Stimulated activated CD8-positive, alpha-beta memory T cell treated with anti-CD3 and anti-CD28 coated beads, Interleukin-15, amount 100 ng/mL, for 1 hour (primary cell): Measurements from ENCODE around the gene USP46.

Experiments used
- DNase-seq: peaks from one replicate; pipeline ENCODE4 v3.0.0-alpha.2; 2020; ENCODE audit warnings: low read depth

USP46 gene

GRCh38 chr4:52657292-52657617 is 1.8 kb downstream of the USP46 start:
- no peak for DNase-seq

GRCh38 chr4:52655506-52655905 is 3.6 kb downstream of the USP46 start:
- no peak for DNase-seq

DNA sequence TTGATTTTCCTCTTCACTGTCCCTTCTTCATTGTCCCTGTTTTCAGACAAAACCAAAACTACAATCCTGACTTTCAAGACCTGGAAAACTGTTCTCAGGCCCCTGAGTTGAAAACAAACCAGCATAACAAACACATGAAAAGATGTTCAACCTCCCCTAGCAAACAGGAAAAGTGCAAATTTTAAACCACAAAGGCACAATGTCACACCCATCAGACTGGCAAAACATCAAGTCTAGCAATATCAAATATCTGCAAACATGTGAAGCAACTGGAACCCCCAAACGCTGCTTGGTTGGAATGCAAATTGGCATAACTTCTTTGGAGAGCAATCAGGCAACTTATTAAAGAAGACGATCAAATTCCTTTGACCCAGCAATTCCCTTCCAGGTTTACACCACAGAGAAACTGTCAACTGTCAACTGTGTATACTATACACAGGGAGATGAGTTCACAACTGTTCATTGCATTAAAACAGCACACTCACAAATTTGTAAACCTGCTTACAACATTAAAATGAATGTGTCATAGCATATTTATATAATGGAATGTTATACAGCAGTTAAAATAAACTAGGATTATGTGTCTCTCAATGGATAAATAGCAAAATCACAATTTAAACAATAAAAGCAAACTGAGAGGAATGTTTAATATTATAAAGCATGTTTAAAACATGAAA is 7.0 kb downstream of the USP46 start:
- DNase-seq: no peak

GRCh38 chr4:52648836-52649235 is 10.3 kb downstream of the USP46 start:
- DNase-seq: no peak

DNA sequence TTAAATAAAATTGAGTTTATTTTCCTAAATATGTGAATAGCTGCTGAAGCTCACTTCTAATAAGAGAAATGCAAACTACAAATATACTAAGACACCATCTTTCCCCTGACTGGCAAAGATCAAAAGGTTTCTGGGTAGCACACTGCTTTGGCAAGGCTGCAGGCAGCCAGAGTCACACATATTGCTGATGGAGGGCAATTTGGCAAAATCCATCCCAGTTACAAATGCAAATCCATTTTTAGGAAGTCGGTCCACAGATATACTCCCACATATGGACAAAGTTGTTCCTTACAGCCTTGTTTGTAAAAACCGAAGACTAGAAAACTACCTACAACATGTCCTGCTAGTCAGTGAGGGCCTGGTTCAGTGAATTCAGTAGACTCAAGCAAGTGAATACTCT is 12.4 kb downstream of the USP46 start:
- no peak for DNase-seq

- DNase-seq: no peak
Measured at GRCh38 chr4:52646096-52646495, 13.0 kb downstream of the USP46 start.

DNA sequence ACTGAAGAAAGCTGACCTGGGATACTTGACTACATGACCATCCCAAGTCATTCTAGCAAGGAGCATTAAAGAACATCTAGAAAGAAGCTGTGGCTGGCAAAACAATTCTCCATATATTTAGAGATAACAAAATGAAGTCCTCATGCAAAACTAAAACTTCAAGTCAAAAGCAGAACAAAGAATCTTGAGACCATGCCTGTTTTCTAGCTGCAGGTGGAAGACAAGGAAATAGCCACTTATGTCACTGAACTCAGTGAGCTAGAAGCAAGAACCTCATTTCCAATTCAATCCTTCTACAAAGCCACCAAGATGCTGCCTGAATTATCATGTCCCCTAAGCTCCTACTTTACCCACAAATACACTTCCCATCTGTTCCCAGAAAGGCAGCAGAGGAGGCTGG is 13.8 kb downstream of the USP46 start:
- DNase-seq: no peak

DNA sequence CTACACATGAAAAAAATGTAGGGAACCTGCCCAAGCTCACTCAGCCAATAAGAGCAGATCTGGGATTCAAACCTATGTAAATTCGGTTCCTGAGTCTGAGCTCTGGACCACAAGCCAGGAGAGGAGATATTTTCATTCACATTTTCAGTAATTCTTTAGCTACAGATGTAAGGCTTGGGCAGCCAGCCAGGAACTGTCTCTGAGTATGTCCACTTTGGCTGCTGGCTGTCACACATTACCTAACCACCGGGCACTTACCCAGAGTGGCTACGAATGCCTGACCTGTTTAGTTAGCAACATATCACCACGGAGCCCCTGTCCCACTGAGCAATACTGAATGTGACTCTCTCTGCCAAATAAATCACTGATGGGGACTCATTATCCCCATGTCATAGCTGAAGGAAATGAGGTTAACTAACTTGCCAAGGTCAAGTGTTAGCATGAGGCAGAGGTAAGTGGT is 15.3 kb downstream of the USP46 start:
- DNase-seq: no peak

- no peak for DNase-seq
Measured at GRCh38 chr4:52643190-52643589, 15.9 kb downstream of the USP46 start.

DNA sequence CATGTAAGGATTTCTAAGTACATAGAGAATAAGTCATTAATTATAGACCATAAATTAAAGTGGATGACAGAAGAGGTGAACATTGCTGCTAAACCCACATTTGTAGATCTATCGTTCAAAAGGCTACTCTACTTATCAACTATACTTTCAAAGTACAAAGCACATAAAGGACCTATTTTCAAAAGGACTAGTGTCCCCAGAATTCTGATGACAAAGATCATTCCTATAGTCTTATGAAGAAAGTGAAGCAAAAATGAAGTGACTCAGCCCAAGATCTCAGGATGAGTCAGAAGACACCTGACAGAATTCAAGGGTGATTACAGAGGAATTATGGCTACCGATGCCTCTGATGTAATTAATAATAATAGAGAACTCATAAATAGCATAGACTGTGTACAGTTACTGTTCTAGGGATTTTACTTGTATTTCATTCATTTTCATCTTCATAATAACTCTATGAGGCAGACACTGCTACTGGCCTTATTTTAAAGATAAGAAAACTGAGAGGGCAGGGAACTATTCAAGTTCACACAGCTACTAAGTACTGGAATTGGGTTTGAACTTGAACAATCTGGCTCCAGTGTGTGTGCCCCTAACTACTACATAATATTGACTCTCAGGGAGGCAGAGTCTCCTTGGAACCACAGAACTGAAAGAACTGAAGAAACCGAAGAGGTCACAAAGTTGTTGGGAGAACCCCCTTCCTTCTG is 17.1 kb downstream of the USP46 start:
- no peak for DNase-seq

DNA sequence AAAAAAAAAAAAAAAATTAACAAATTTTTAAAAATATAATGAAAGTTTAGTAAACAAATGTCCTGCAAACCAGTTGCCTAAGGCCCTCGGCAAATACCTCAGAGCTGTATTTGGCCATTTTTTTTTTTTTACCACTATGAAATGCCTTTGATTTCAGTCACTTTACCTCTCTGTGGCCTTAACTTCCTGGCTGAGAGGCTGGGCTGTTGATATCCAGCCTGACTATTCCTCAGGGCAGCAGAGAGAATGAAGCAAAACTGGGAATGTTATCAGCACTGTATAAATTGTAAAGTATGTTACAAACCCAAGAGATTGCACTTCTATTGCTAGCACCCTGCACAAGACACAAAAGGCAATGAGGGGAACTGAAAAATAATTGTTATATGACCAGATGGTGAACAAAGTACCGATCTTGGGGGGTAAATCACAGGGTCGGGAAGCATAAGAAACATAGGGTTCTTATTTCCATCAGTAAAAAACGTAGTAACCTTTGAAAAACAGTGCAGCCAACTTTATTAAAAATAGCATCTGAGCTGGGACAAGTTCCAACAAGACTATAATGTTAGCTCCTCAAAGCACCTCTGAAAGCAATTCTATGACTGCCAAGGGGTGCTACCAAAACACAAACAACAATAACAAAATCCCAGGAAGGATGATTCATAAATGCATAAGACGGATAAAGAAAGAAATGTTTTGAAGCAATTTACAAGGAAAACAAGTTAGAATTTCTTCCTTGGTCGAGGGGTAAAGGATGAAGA is 18.1 kb downstream of the USP46 start:
- DNase-seq: no peak

DNA sequence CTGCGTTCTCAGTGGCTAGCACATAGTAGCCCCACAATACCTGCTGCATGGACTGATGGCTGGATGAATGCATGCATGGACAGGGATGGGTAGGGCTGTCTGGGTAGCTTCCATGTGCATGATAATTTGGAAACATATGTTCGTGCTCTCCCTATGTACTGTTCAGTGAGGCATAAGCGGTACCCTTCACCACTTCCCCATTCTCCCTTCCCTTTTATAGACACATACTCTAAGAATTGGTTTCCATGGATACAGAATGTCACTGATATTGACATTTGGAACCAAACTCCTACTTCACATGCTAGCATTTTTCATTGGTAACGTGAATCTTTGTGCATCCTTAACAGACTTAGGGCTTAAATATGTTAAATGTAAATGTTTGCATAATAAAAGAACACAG is 20.4 kb downstream of the USP46 start:
- DNase-seq: no peak

DNA sequence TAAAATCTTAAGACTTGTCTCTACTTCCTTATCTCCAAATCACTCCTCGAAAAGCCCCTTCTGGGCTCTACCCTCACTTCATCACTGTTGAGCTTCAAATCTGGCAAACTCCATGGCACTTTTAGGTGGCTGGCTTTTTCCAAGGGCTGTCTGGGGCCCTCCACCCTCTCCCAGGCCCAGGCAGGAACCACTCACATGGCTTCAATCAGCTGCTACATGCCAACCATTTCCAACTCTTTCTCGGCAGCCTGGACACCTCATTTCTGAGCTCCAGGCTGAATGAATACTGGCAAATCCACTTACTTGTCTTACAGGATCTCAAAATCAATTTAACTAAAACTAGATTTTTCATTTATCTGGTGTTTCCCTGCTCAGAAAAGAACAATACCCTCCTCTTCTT is 22.0 kb downstream of the USP46 start:
- no peak for DNase-seq

DNA sequence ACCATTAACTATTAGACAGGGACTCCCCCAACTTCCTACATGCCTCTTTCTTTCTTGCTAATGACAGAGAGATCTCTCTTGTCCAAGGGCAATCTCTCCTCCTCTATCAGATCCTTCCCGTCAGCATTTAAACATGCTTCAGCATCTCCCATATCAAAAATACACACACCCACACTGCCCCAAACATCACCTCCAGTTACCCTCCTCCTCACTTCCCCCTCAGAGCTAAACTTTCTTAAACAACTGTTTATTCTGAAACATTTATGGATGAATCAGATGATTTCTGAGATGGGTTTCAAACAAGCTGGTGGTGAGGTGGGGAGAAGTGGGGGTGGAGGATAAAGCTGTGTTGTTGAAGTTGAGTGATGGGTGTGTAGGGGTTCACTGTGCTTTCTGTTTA is 23.5 kb downstream of the USP46 start:
- no peak for DNase-seq

DNA sequence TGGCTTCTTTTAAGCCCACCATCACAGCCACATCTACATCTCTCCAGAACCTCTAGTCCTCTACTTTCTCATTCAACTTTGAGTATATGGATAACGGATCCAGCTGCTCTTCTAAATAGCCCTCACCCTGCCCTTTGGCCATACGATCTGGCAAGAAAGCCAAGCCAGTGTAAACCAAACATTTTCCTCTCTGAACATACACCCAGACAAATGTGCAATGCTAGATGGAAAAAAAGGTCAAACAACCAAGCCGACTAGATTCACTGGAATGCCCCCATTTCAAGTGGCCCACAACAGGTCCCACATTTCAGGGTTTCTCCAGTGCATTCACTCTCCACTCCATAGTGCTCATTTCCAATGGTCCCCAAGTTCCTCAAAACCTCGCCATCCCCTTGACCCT is 24.0 kb downstream of the USP46 start:
- DNase-seq: no peak

GRCh38 chr4:52633846-52634245 is 25.3 kb downstream of the USP46 start:
- no peak for DNase-seq

- DNase-seq: no peak
Measured at GRCh38 chr4:52628974-52629373, 30.1 kb downstream of the USP46 start.

DNA sequence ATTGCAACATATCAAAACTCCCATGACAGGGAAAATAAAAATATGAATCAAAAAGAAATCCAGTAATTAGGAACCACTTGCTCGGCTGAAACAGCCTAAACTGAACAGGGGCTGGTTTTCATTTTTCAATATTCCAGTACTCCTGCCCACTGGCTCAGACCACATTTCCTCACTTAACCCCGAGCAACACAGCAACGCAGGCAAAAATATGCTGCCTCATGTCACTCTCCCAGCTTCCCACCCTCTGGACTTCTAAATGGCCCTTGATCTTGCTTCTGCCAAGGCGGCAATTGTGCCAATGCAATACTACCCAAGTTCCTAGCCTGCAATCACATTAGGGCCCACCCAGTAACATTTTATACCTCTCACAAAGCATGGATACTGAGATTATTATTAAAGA is 30.6 kb downstream of the USP46 start:
- DNase-seq: no peak

DNA sequence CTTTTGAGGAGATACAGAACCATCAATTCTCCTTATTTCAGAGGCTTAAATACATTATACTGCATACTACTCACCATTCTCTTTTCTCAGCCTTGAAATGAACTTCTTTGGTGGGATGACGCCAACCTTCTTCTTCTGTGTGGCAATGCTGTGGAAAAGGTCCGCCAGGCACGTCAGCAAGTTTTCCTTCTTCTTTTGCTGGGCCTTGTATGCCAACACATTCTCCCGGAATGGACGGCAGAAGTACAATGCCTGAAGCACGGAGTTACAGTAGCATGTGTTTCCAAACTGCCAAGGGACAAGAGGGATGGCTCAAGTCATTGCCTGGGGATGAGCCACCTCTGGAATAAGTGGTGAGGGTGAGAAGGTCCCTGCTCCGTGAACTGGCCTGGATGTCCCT is 31.2 kb downstream of the USP46 start:
- DNase-seq: no peak

DNA sequence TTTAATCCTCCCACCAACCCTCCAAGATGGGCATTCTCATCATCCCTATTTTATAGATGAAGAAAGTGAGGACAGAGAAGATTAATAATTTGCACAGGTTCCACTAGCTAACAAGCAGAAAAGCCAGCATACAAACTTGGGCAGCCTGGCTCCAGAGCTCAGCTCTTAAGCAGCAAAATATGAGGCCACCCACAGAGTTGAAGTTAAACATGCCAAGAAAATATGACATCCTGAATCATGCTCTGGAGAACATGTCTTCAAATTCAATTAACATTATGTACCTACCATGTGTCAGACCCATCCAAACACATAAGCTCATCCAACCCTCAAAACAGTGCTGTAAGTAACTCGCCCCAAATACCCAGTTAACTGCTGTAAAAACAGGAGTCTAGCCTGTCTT is 33.9 kb downstream of the USP46 start:
- DNase-seq: no peak

GRCh38 chr4:52622564-52622963 is 36.5 kb downstream of the USP46 start:
- no peak for DNase-seq

- no peak for DNase-seq
Measured at GRCh38 chr4:52621567-52621966, 37.5 kb downstream of the USP46 start.

- no peak for DNase-seq
Measured at GRCh38 chr4:52619591-52619931, 39.5 kb downstream of the USP46 start.
